Measurements from ENCODE around the gene HOXC10.

HOXC10 gene

GRCh38 chr12:53984901-53985691 is at the start of gene HOXC10:
HOXC10 (plus strand) TSS chr12:53985146; CDS start chr12:53985260, 114 bp downstream.
- DNase-seq, result peak; percentile 88

- DNase-seq, result no peak
Observed at GRCh38 chr12:53935383-53936341, 49.3 kb upstream of the HOXC10 start.

- DNase-seq, result no peak
Observed at GRCh38 chr12:53937099-53937498, 47.8 kb upstream of the HOXC10 start.

- DNase-seq, result no peak
Observed at GRCh38 chr12:53937596-53938325, 47.2 kb upstream of the HOXC10 start.

GRCh38 chr12:53938326-53939140 is 46.4 kb upstream of the HOXC10 start, which contains the start of gene HOXC13:
HOXC13 (plus strand) TSS chr12:53938831; CDS start chr12:53938907, 76 bp downstream.
- no peak for DNase-seq

- no peak for DNase-seq
Observed at GRCh38 chr12:53939141-53940108, 45.5 kb upstream of the HOXC10 start.

GRCh38 chr12:53940443-53941014 is 44.4 kb upstream of the HOXC10 start:
- DNase-seq, result no peak

- no peak for DNase-seq
Observed at GRCh38 chr12:53941187-53941586, 43.8 kb upstream of the HOXC10 start.

- no peak for DNase-seq
Observed at GRCh38 chr12:53941750-53942149, 43.2 kb upstream of the HOXC10 start.

- no peak for DNase-seq
Observed at GRCh38 chr12:53942467-53942997, 42.4 kb upstream of the HOXC10 start.

GRCh38 chr12:53944209-53944608 is 40.7 kb upstream of the HOXC10 start:
- DNase-seq, result peak; percentile 35

GRCh38 chr12:53944907-53945847 is 39.8 kb upstream of the HOXC10 start:
- no peak for DNase-seq

GRCh38 chr12:53947743-53948142 is 37.2 kb upstream of the HOXC10 start:
- no peak for DNase-seq

GRCh38 chr12:53948650-53949593 is 36.0 kb upstream of the HOXC10 start:
- DNase-seq, result no peak

GRCh38 chr12:53949631-53950436 is 35.1 kb upstream of the HOXC10 start:
- DNase-seq, result no peak

- DNase-seq, result no peak
Observed at GRCh38 chr12:53950437-53950773, 34.5 kb upstream of the HOXC10 start.
